Uterus (tissue), 4 donors: Measurements from ENCODE around the gene C1orf50. TPM values are rescaled to one million over a fixed set of nuclear protein-coding genes. Genes with fewer than 3 reads are reported as not detected.

Experiments
- DNase-seq, 2 donors: peaks; one replicate each; pipeline ENCODE4 v3.0.0-alpha.2; 2019 to 2020
- H3K27ac ChIP-seq, 2 donors: fragments of 200-600 bp; sonication (generic); 1 replicate in 1 of 2; 2 replicates in 1 of 2; pipeline ENCODE4 v1.5.1; 2016 to 2018
- H3K27me3 ChIP-seq, 2 donors: fragments of 200-600 bp; sonication (generic); one replicate each; pipeline ENCODE4 v1.5.1; 2018 to 2019; ENCODE audit warnings: control low read depth in 1 of 2
- H3K36me3 ChIP-seq, 2 donors: fragments of 200-600 bp; sonication (generic); one replicate each; pipeline ENCODE4 v1.5.1; 2019; ENCODE audit warnings: control low read depth in 1 of 2
- H3K4me1 ChIP-seq, 2 donors: fragments of 200-600 bp; sonication (generic); one replicate each; pipeline ENCODE4 v1.5.1; 2018 to 2019; ENCODE audit warnings: control low read depth in 1 of 2
- H3K4me3 ChIP-seq, 2 donors: fragments of 200-600 bp; sonication (generic); 1 replicate in 1 of 2; 2 replicates in 1 of 2; pipeline ENCODE4 v1.5.1; 2018 to 2019; ENCODE audit warnings: mild to moderate bottlenecking in 1 of 2
- H3K9me3 ChIP-seq, 2 donors: fragments of 200-600 bp; sonication (generic); one replicate each; pipeline ENCODE4 v1.5.1; 2019; ENCODE audit warnings: control low read depth in 1 of 2
- CTCF ChIP-seq, 4 experiments: fragments of 200-600 bp in 2 of 4; fragments of 450-650 bp in 2 of 4; sonication (generic) in 2 of 4; IDR thresholded peaks; one replicate each; pipeline ENCODE4 v1.5.1; 2016 to 2019; ENCODE audit warnings: antibody characterized with exemption in 4 of 4, mild to moderate bottlenecking in 2 of 4, moderate library complexity in 1 of 4
- POLR2A ChIP-seq, 2 donors: fragments of 450-650 bp; IDR thresholded peaks; one replicate each; pipeline ENCODE4 v1.6.1; 2016; ENCODE audit warnings: antibody characterized with exemption in 2 of 2, mild to moderate bottlenecking in 1 of 2, moderate library complexity in 1 of 2
- intact Hi-C: fragments of 100-400 bp; cut with DNase I; formaldehyde crosslinking; loops from one replicate; pipeline ENCODE4 v1.15.1; 2023; ENCODE audit warnings: low total_unique reads
- total RNA-seq, 4 donors: library from RNA; depleted of rRNA in 3 of 4; stranded (reverse); fragments of >200 nt in 3 of 4; gene quantifications; one replicate each; pipeline versions ENCODE4 v1.1.0 to v1.2.4, GENCODE V29; 2014 to 2023
- donor health status: DM: yes; HTN: yes; CAD: no.

The C1orf50 gene
- total RNA-seq, 4 donors from 2014 or later = 0.26 to 6.7 (median 5.7) TPM; not detected in 1

DNA sequence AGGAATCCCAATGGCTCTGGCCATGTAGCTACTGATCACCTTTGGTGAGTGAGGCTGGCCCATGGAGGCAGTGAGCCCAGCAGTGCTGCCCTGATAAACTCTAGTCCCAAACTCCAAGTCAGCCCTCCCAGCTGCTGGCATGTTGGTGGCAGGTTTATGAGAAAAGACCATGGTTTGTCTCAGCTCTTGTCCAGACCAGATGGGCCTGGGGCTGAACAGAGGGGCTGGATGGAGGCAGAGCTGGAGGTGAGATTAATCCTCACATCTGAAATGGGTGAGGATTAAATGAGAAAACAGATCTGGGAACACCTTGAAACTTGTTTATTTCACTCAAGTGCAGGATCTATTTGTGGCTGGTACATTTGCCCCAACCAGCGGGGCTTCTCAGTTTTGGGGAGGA lies 21.0 kb downstream of the C1orf50 start:
- Histone ChIP-seq H3K9me3 (no peaks in the 10 kb centered on the region), H3K4me1 (no peaks in the 10 kb centered on the region), H3K36me3 (no peaks in the 10 kb centered on the region), H3K27ac (no peak overlapping the region), H3K27me3 (no peaks in the 10 kb centered on the region), H3K4me3 (no peak overlapping the region)
- no peak for TF ChIP-seq CTCF (IDR thresholded peaks at IDR 0.05)
- TF ChIP-seq POLR2A (IDR thresholded peaks at IDR 0.05) = no peak
- DNase-seq = no peak
- intact Hi-C loops = no loop called here

- H3K27me3 ChIP-seq = no peaks in the 10 kb centered on the region
- no peaks in the 10 kb centered on the region for H3K9me3 ChIP-seq
- no peak for TF ChIP-seq POLR2A (IDR thresholded peaks at IDR 0.05)
- no peak for TF ChIP-seq CTCF (IDR thresholded peaks at IDR 0.05)
- H3K4me1 ChIP-seq = no peaks in the 10 kb centered on the region
- no peak for DNase-seq
- intact Hi-C loops = no loop called here
- H3K4me3 ChIP-seq = no peak overlapping the region
- H3K27ac ChIP-seq = no peak overlapping the region
- H3K36me3 ChIP-seq = no peaks in the 10 kb centered on the region
Observed at GRCh38 chr1:42793824-42794223, 26.8 kb downstream of the C1orf50 start.

- TF ChIP-seq POLR2A (IDR thresholded peaks at IDR 0.05) = no peak
- TF ChIP-seq CTCF (IDR thresholded peaks at IDR 0.05) = no peak
- intact Hi-C loops = no loop called here
- Histone ChIP-seq H3K4me3 (no peak overlapping the region), H3K9me3 (no peaks in the 10 kb centered on the region), H3K36me3 (no peaks in the 10 kb centered on the region), H3K27me3 (no peaks in the 10 kb centered on the region), H3K4me1 (no peaks in the 10 kb centered on the region), H3K27ac (no peak overlapping the region)
- no peak for DNase-seq
Observed at GRCh38 chr1:42797414-42797813, 30.4 kb downstream of the C1orf50 start.

DNA sequence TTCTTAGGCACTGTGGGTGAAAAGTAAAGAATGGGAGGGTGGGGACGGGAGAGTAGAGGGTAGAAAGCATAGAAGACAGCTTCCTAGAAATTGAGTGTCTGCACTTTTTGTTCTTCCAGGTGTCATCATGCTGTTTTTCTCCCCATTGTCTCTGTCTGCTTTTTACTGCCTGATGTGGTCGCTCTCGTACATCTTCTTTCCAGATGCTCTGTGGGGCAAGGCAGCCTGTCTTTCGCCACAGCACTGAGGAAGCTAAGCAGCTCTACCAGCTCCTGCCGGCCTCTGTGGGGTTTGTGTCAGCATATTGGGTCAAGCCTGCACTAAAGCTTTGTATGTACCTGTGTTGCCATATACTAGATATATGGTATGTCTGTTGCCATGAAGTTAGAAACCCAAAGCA lies 30.9 kb downstream of the C1orf50 start:
- H3K27ac ChIP-seq = no peak overlapping the region
- TF ChIP-seq CTCF (IDR thresholded peaks at IDR 0.05) (no peak), POLR2A (IDR thresholded peaks at IDR 0.05) (no peak)
- no peaks in the 10 kb centered on the region for H3K9me3 ChIP-seq
- H3K4me3 ChIP-seq = no peak overlapping the region
- no peaks in the 10 kb centered on the region for H3K4me1 ChIP-seq
- intact Hi-C loops = no loop called here
- no peaks in the 10 kb centered on the region for H3K36me3 ChIP-seq
- DNase-seq = no peak
- H3K27me3 ChIP-seq = no peaks in the 10 kb centered on the region

DNA sequence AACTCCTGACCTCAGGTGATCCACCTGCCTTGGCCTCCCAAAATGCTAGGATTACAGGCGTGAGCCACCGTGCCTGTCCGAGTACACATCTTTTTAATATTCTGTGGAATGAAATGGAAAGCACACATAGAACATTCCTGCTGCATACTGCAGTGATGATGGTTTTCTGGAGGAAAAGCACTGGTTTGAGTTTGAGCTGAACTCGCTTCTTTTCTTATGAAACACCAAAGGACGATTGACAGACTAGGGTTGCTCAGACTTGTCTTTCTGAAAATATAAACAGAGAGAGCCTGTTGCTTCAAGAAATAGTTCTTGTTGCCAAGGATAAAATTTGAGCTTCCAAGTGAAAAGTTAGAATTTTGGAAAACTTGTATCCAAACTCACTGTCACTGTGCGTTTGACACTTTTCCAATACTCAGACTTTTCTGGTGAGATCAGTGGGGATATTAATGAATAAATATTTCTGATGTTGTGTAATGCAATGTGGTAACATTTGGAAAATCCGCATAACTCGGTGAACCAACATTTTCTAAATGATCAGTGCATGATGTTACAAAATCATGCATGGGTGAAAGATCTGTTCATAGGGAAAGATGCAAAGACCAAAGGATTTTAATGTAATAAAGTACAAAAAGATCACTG lies 34.9 kb downstream of the C1orf50 start:
- Histone ChIP-seq H3K9me3 (no peaks in the 10 kb centered on the region), H3K36me3 (no peaks in the 10 kb centered on the region), H3K4me1 (no peaks in the 10 kb centered on the region), H3K27ac (no peak overlapping the region), H3K27me3 (no peaks in the 10 kb centered on the region), H3K4me3 (no peak overlapping the region)
- TF ChIP-seq POLR2A (IDR thresholded peaks at IDR 0.05) = no peak
- TF ChIP-seq CTCF (IDR thresholded peaks at IDR 0.05) = no peak
- intact Hi-C loops = no loop called here
- no peak for DNase-seq
